NCI-H226 (cell line): ENCODE results near the gene CLEC2D.
"Not testable (repeated sequence)": the region's sequence is repeated elsewhere in the genome, so short reads cannot be mapped to it uniquely, and the experiment has no call there.

Source experiments
- DNase-seq: peaks from one replicate; pipeline ENCODE4 v3.0.0-alpha.2; 2015

Gene CLEC2D

DNA sequence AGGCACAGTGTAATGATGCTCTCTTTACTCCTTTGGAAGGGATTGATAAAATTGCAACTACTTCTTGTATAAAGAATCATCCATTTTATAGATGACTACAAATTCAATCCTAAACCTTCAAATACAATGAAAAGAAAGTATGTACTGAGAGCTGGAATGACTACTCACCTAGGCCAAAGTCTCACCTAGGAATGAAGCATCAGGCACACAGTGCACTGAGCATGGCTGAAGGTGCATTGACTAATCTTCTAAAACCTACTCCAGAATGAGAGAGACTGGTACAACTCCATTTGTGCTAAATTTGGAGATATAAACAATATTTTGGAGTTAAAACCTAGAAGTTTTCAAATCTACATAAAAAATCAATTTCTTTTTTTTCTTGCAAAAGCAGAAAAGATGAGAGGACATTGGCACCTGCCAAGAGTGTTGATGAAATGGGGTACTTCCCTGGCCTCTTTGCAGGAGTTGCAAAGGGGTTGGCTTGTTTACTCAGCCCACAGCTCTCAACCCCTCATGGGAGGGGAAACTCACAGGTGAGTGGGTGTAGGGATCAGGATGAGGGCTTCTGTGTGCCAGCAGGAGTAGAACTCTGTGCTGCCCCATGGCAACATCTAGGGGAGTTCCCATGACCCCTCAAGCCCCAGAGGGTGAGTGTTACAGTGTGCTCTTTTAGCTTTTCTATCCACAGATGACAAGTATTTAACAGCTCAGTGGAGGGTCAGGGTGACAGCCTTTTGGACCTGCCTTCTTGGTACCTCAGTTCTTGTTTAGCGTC lies 32.1 kb downstream of the CLEC2D start:
- no peak for DNase-seq

DNA sequence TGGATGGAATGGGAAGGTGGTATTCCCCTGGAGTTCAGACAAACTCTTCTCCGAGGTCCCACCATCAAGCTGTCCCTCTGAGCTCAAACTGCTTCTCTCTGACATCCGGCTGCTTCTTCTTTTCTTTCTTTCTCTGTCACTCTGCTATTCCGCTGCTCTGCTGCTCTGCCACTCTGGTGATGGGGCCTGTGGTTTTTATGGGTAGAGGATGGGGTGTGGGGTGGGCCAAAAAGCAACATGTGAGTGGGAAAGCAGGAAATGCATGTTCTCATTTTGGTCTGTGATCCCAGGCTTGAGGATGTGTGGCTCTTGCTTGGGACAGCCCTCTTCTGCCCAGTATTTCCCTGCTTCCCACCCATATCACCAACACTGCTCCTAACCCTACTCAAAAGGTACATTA lies 32.7 kb downstream of the CLEC2D start:
- DNase-seq: no peak

DNA sequence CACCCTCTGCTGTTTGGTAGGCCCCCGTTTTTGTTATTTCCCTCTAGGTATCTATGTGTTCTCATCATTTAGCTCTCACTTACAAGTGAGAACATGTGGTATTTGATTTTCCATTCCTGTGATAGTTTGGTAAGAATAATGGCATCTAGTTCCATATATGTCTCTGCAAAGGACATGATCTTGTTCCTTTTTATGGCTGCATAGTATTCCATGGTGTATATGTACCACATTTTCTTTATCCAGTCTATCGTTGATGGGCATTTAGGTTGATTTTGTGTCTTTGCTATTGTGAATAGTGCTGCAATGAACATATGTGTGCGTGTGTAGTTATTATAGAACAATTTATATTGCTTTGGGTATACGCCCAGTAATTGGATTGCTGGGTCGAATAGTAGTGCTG lies 35.0 kb downstream of the CLEC2D start:
- DNase-seq: not testable (repeated sequence)

DNA sequence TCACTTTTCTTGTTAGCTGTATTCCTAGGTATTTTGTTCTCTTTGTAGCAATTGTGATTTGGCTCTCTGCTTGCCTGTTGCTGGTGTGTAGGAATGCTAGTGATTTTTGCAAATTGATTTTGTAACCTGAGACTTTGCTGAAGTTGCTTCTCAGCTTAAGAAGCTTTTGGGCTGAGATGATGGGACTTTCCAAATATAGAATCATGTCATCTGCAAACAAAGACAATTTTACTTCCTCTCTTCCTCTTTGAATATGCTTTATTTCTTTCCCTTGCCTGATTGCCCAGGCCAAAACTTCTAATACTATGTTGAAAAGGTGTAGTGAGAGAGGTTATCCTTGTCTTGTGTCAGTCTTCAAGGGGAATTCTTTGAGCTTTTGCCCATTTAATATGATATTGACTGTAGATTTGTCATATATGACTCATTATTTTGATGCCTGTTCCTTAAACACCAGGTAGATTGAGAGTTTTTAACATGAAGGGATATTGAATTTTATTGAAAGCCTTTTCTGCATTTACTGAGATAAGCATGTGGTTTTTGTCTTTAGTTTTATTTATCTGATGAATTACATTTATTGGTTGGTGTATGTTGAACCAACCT lies 36.7 kb downstream of the CLEC2D start:
- DNase-seq: no peak

DNA sequence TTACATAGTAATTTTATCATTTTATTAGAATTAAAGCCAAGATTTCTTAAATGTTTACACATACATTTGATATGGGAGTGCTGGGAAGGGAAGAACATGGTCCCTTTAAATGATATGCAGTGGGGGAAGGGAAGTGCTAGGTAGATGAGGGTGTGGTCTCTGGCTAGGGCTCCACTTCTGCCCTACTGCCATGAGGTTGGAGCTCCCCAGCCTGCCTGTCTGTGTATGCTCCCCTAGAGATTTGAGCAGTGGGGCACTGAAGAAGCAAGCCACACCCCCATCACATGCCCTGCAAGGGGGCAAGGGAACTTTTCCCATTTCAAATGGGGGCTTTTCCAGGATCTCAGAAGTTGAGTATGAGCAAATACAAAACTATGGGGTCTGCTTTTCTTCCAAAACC lies 37.8 kb downstream of the CLEC2D start:
- no peak for DNase-seq

DNA sequence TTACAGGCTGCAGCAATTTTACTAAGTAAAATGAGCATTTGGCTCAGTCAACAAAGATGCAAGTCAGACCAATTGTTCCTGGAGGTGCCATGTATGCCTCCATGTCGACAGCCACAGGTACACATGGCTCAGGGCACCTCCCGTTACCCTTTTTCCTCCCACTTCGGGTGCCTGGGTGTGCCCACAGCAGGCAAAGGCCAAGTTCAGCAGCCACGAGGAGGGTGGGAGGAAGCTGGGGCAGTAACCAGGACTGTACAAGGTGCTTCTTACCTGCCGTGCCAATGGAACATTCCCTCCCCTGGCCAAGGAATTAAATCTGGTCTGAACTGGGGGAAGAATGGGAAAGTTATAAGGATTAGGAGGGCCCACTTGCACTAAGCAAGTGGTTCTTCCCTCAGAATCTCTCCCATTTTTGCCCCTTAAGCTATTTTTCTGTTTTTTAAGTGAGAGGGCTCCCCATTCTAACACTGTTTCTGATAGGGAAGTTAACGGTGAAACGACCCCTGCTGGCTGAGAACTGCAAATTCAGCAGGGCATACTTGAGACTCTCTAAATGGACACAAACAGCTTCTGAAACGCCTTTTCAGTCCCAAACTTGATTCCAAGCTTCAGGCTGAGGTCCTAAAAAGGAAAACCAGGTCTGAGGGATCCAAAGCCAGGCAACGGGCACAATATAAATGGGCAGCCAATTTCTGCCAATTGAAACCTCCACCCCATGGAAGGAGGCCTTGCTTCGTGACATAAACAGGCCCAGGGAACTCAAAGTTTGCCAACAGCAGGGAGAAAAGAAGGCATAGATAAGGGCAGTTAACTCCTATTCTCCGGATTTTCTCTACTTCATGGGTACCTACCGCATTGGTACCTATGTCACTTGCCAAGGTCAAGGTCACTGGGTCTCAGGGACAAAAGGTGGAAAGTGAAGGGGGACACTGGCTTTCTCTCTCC lies 38.6 kb downstream of the CLEC2D start:
- peak; percentile 28 for DNase-seq

DNA sequence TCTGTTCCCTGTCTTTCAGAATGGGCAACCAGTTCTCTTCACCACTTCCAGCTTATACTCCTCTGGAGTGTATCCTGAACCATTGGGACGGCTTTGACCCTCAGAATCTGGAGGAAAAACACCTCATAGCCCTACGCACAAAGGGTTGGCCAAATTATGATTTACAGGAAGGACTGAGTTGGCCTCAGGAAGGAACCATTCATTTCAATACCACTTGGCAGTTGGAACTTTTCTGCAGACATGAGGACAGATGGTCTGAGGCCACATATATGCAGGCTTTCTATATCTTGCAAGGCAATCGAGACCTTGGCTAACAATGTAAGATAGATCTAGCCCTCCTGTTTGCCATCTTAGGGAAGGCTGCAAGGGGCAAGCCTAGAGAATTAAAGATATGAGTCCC lies 39.3 kb downstream of the CLEC2D start:
- no peak for DNase-seq

DNA sequence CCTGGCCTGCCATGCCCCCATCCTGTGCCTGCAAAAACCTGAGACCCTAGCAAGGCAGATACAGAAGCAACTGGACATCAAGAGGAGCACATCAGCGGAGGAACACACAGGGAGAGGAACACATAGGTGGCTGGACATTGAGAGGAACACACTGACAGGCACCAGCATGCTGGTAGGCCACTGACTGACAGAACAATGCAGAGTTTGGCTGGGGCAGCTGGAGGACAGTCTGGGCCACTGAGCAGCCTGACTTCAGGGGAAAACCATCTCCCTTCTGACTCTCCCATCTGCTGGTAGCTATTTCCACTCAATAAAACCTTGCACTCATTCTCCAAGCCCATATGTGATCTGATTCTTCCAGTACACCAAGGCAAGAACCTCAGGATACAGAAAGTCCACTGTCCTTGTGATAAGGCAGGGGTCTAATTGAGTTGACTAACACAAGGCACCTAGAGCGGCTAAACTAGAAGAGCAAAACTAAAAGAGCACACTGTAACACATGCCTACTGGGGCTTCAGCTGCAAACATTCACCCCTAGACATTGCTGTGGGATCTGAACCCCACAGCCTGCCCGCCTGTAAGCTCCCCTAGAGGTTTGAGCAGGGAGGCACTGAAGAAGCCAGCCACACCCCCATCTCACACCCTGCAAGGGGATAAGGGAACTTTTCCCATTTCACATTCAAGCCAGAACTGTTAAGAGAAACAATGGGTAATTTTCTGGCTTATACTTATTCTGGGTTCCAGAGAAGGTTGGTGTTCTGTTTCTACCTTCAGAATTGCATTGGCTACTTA lies 41.3 kb downstream of the CLEC2D start:
- DNase-seq: no peak

DNA sequence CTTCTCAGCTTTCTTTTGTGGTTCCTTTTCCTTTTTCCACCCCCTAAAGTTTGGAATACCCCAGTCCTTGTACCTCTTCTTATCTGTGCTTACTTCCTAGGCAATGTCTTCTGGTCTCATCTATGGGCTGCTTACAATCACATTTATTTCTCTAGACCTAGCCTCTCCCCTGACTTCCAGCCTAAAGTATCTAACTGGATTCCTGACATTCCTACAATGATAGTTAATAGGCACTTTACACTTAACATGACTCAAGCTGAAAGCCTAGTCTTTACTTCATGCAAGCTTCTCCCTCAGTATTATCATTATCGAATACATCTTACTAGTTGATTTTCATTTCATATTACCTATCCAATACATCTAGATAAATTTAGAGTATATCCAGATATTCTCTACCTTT lies 42.2 kb downstream of the CLEC2D start:
- peak; percentile 44 for DNase-seq

DNA sequence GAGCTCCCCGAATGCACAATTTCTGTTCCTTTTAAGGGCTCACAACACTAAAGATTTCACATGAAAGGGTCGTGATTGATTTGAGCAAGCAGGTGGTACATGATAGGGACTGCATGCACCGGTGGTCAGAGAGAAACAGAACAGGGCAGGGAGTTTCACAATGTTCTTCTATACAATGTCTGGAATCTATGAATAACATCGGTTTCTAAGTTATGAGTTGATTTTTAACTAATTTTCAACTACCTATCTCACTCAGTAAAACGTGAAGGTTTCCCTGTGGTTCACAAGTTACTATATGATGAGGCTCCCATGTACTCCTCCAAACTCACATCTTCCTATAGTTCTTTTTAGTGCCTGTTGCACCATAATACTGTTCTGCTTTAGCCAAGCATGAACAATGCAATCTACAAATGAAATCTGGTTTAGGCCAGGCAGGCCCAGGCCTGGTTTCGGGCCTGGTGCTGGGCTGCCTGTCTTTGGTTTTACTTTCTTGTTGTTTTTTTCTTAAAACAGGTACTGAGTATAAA lies 43.6 kb downstream of the CLEC2D start:
- not testable (repeated sequence) for DNase-seq

DNA sequence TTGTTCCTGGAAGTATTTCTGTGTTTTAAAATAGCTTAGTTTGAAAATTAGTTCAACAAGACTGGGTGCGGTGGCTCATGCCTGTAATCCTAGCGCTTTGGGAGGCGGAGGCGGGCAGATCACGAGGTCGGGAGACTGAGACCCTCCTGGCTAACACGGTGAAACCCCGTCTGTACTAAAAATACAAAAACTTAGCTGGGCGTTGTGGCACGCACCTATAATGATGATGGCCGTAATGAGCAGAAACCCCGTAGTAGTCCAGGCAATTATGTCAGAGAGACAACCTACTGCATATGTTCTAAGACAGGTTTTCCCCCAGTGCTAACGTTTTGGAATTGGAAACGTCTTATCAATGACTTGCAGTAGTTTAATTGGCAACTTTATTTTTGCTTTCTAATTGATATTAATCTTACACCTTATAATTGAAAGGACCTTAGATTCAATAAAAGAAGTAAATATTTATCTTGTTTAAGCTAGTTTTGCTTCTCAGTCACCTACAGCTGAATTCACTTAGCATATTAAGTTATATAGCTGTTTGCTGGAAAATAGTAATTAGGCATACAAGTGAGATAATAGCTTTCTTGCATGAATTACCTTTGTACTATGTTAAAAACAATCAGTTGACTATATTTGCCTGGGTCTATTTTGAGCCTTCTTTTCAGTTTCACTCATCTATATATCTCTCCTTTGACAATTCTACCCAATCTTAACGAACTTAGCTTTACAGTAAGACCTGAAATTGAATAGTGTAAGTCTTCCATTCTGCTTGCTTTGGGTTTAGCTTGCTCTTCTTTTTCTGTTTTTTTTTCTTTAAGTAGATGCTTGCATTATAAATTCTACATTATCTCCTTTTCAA lies 47.8 kb downstream of the CLEC2D start:
- DNase-seq: no peak

DNA sequence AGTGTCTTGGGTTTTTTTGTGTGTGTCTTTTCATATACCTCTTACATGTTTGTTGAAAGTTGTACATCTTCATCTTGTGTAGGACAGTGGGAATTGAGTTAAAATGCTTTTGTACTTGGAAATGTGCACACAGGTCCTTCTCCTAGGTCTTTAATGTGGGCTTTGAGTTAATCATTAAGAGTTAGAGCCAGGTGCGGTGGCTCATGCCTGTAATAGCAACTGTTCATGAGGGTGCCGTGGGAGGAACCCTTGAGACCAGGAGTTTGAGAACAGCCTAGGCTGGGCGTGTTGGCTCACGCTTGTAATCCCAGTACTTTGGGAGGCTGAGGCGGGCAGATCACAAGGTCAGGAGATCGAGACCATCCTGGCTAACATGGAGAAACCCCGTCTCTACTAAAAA lies 49.5 kb downstream of the CLEC2D start:
- no peak for DNase-seq

DNA sequence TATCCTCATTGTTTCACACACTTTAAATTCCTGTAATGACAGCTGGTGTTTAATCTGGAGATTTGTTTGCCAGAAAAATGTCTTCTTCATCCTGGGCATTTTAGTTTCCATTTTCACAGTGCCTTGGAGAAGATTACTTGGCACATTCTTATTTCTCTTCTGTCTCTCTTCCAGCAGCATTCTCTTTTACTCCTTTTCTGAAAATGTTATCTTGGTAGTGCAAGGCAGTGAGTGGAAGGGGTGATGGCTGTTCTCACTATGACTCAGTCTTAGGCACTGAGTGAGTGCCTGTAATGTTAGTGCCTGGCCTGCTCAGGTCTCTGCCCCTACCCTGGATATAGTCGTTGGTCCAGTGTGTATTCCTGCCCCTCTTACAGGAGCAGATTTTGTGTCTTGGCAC lies 50.3 kb downstream of the CLEC2D start:
- DNase-seq: no peak

DNA sequence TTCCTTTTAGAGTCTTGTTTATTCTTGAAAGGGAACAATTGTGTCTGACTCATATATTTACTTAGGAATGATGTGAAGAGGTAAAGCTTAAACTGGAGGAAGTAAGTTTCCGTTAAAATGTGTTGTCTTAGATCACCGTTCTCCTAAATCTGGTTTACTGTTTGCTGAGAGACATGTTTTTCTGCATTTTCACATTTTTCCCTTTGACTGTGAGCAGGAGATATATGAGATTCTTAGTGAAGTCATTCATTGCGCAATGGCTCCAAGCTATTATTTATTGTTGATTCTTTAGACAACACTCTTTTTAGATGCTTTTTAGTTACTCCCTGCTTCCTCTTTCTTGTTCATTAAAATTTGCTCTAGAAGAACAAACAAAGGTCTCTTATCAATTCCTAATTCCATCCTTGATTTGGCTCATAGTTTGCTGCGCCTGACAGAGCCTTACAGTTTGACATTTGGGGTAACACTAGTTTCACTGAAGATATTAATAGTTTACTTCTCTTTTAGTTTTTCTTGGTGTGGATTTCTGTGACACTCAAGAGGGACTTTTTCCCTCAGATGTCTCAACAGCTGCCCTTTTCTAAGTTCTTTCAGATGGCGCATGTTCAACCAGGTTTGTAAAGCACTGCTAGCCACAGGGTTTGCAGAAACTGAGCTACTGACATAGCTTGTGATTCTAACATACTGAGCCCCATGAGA lies 52.0 kb downstream of the CLEC2D start:
- peak; percentile 6 for DNase-seq

DNA sequence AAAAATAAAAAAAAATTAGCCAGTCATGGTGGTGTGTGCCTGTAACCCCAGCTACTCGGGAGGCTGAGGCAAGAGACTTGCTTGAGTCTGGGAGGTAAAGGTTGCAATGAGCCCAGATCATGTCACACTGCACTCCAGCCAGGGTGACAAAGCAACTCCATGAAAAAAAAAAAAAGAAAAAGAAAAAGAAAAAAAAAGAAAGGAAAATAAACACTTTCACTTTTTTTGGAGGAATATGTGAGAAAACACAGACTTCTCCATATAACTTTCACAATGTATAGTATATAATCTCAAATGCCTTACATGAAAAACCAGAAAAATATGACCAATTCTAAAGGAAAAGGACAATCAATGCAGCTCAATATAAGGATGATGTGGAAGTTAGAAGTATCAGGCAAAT lies 54.5 kb downstream of the CLEC2D start:
- no peak for DNase-seq

DNA sequence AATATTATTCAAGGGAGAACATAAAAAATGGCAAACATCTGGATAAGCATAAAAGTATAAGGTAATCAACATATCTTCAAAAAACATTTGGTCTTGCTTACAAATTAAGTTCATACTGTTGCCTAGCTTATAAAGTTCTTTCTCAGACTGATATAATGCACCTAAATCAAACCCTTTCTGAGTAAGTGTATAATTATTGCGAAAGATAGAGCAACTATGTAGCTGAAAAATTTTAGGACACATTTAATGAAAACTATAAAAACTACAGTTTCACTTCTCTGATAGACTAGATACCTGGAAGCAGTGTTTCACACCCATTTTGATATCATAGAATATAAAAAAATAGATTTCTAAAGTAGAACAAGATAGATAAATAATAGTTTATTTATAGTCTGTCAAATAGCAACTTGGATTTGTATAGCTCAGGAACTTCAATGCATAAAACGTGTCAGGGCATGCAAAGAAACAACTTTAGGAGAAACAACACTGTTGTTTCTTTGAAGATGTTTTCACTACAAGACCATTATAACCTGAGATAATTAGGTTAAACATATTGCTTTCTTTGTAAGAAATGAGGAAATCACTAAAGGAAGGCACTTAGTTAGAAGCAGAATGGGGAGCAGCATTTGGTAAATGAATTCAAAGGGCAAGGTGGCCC lies 55.8 kb downstream of the CLEC2D start:
- no peak for DNase-seq

DNA sequence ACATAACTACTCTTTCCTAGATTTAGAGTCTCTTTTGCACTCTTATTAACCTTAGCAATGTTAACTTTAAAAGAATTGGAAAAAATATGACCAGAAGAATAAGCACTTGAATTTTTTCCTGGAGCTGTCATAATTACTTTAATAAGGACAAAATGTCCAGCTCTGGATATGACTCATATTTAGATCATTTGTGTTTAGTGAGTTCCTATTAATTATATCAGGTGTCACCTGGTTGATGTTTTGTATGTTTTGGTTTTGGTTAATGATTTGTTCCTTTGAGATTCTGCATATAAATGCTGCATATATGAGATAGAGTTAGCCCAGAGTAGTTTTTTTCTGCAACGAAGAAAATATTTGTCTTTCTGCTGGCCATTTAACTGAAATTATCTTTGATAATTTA lies 58.3 kb downstream of the CLEC2D start:
- DNase-seq: no peak

DNA sequence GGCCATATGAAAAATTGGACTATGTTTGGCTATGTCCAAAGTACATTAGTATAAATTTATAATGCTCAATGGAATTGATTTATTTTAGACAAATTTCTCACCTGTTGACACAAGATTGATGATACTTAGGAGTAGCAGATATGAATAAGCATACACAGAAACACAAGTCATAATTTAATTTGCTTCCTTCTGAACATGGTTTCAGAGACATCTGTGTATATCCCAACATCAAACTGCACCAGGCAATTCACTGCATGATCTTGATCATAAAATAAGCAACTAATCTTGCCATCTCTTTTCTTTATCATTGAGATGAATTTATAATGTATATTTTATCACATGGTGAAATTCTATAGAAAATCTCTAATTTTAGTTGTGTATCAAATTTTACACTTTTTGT lies 59.6 kb downstream of the CLEC2D start:
- no peak for DNase-seq

DNA sequence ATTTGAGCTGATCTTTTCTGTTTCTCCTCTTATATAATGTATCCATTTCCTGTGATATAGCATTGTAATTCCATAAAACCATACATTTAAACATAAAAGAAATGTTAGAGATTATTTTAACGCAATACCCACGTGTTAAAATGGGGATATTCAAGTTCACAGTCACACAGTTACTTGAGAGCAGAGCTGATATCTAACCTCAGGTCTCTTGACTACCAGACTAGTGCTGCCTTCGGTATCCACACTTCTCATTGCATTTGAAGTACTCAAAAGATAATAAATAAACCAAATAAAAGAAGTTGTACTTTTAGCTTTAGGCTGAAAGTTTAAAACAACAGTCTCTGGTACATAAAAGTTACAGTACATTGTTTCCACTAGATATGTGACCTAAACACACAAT lies 60.5 kb downstream of the CLEC2D start:
- no peak for DNase-seq

DNA sequence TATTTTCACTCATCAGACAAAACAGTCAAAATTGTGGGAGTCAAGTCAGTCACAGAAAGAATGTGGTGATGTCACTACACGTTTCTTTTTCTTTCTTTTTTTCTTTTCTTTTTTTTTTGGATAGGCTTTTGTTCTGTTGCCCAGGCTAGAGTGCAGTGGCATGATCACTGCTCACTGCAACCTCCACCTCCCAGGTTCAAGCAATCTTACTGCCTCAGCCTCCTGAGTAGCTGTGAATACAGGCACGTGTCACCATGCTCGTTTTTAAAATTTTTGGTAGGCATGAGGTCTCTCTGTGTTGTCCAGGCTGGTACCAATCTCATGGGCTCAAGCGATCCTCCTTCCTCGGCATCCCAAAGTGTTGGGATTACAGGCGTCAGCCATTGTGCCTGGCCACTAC lies 61.1 kb downstream of the CLEC2D start:
- DNase-seq: no peak
